ENCODE results near the gene FMO1.
"Not testable (repeated sequence)": the region's sequence is repeated elsewhere in the genome, so short reads cannot be mapped to it uniquely, and the experiment has no call there.

FMO1 gene

GRCh38 chr1:171267391-171267790 is 19.1 kb downstream of the FMO1 start:
- Mint-ChIP-seq H3K27ac (ENCODE audit: low read depth) (no peak overlapping the region), H3K36me3 (ENCODE audit: insufficient read depth) (no peaks in the 10 kb centered on the region), H3K27me3 (peaks cover 49% of the 10 kb centered on the region), H3K4me3 (no peak overlapping the region), H3K9me3 (no peaks in the 10 kb centered on the region), H3K4me1 (no peaks in the 10 kb centered on the region)
- ATAC-seq (replicated peaks; ENCODE audit: extremely low read depth, poor library complexity, severe bottlenecking) = no peak
- DNase-seq (ENCODE audit: low spot score in 2 of 2) = no peak

- Mint-ChIP-seq H3K9me3 (no peaks in the 10 kb centered on the region), H3K27me3 (peaks cover 60% of the 10 kb centered on the region), H3K27ac (ENCODE audit: low read depth) (no peak overlapping the region), H3K4me1 (no peaks in the 10 kb centered on the region), H3K4me3 (no peak overlapping the region), H3K36me3 (ENCODE audit: insufficient read depth) (no peaks in the 10 kb centered on the region)
- no peak for ATAC-seq (replicated peaks; ENCODE audit: extremely low read depth, poor library complexity, severe bottlenecking)
- no peak for DNase-seq (ENCODE audit: low spot score in 2 of 2)
These were observed 22.5 kb downstream of the FMO1 start for GRCh38 chr1:171270806-171271205.

- H3K27me3 Mint-ChIP-seq = peaks cover 51% of the 10 kb centered on the region
- ATAC-seq (replicated peaks; ENCODE audit: extremely low read depth, poor library complexity, severe bottlenecking) = no peak
These were observed 29.2 kb downstream of the FMO1 start for GRCh38 chr1:171277534-171277933.

GRCh38 chr1:171279234-171279633 is 30.9 kb downstream of the FMO1 start:
- H3K36me3 Mint-ChIP-seq (ENCODE audit: insufficient read depth) = no peaks in the 10 kb centered on the region
- H3K27me3 Mint-ChIP-seq = peaks cover 56% of the 10 kb centered on the region
- H3K27ac Mint-ChIP-seq (ENCODE audit: low read depth) = no peak overlapping the region
- no peak for DNase-seq (ENCODE audit: low spot score in 2 of 2)
- no peak overlapping the region for H3K4me3 Mint-ChIP-seq
- no peak for ATAC-seq (replicated peaks; ENCODE audit: extremely low read depth, poor library complexity, severe bottlenecking)
- no peaks in the 10 kb centered on the region for H3K4me1 Mint-ChIP-seq
- no peaks in the 10 kb centered on the region for H3K9me3 Mint-ChIP-seq

More at GRCh38 chr1:171277534-171277933, 29.2 kb downstream of the FMO1 start:
- Mint-ChIP-seq H3K4me1 (no peaks in the 10 kb centered on the region), H3K4me3 (no peak overlapping the region), H3K36me3 (ENCODE audit: insufficient read depth) (no peaks in the 10 kb centered on the region), H3K27ac (ENCODE audit: low read depth) (no peak overlapping the region), H3K9me3 (no peaks in the 10 kb centered on the region)
- DNase-seq (ENCODE audit: low spot score in 2 of 2) = no peak

GRCh38 chr1:171279678-171280077 is 31.4 kb downstream of the FMO1 start:
- no peak for DNase-seq (ENCODE audit: low spot score in 2 of 2)
- no peak for ATAC-seq (replicated peaks; ENCODE audit: extremely low read depth, poor library complexity, severe bottlenecking)
- H3K9me3 Mint-ChIP-seq = no peaks in the 10 kb centered on the region
- no peaks in the 10 kb centered on the region for H3K36me3 Mint-ChIP-seq (ENCODE audit: insufficient read depth)
- H3K4me1 Mint-ChIP-seq = no peaks in the 10 kb centered on the region
- no peak overlapping the region for H3K27ac Mint-ChIP-seq (ENCODE audit: low read depth)
- peaks cover 59% of the 10 kb centered on the region for H3K27me3 Mint-ChIP-seq
- no peak overlapping the region for H3K4me3 Mint-ChIP-seq

GRCh38 chr1:171280599-171280998 is 32.3 kb downstream of the FMO1 start:
- Mint-ChIP-seq H3K4me3 (no peak overlapping the region), H3K27me3 (peaks cover 66% of the 10 kb centered on the region), H3K36me3 (ENCODE audit: insufficient read depth) (no peaks in the 10 kb centered on the region), H3K4me1 (no peaks in the 10 kb centered on the region), H3K27ac (ENCODE audit: low read depth) (no peak overlapping the region), H3K9me3 (no peaks in the 10 kb centered on the region)
- no peak for ATAC-seq (replicated peaks; ENCODE audit: extremely low read depth, poor library complexity, severe bottlenecking)
- no peak for DNase-seq (ENCODE audit: low spot score in 2 of 2)

- ATAC-seq (replicated peaks; ENCODE audit: extremely low read depth, poor library complexity, severe bottlenecking) = no peak
- Mint-ChIP-seq H3K4me3 (no peak overlapping the region), H3K27ac (ENCODE audit: low read depth) (no peak overlapping the region), H3K27me3 (peaks cover 59% of the 10 kb centered on the region), H3K9me3 (no peaks in the 10 kb centered on the region), H3K4me1 (no peaks in the 10 kb centered on the region), H3K36me3 (ENCODE audit: insufficient read depth) (no peaks in the 10 kb centered on the region)
- no peak for DNase-seq (ENCODE audit: low spot score in 2 of 2)
These were observed 37.9 kb downstream of the FMO1 start for GRCh38 chr1:171286032-171286705.

- no peak for DNase-seq (ENCODE audit: low spot score in 2 of 2)
- Mint-ChIP-seq H3K27me3 (peaks cover 44% of the 10 kb centered on the region), H3K9me3 (no peaks in the 10 kb centered on the region), H3K36me3 (ENCODE audit: insufficient read depth) (no peaks in the 10 kb centered on the region), H3K27ac (ENCODE audit: low read depth) (no peak overlapping the region), H3K4me1 (no peaks in the 10 kb centered on the region), H3K4me3 (no peak overlapping the region)
- no peak for ATAC-seq (replicated peaks; ENCODE audit: extremely low read depth, poor library complexity, severe bottlenecking)
These were observed 42.3 kb downstream of the FMO1 start for GRCh38 chr1:171290621-171291020.

GRCh38 chr1:171292799-171293198 is 44.5 kb downstream of the FMO1 start:
- Mint-ChIP-seq H3K27me3 (peaks cover 55% of the 10 kb centered on the region), H3K9me3 (no peaks in the 10 kb centered on the region), H3K4me1 (no peaks in the 10 kb centered on the region), H3K4me3 (no peak overlapping the region), H3K27ac (ENCODE audit: low read depth) (no peak overlapping the region), H3K36me3 (ENCODE audit: insufficient read depth) (no peaks in the 10 kb centered on the region)
- DNase-seq (ENCODE audit: low spot score in 2 of 2) (no peak), ATAC-seq (replicated peaks; ENCODE audit: extremely low read depth, poor library complexity, severe bottlenecking) (no peak)

- Mint-ChIP-seq H3K9me3 (peaks cover 11% of the 10 kb centered on the region), H3K27me3 (peaks cover 45% of the 10 kb centered on the region)
- not testable (repeated sequence) for ATAC-seq (replicated peaks; ENCODE audit: extremely low read depth, poor library complexity, severe bottlenecking); DNase-seq (ENCODE audit: low spot score in 2 of 2); H3K4me1 Mint-ChIP-seq; H3K36me3 Mint-ChIP-seq (ENCODE audit: insufficient read depth); H3K27ac Mint-ChIP-seq (ENCODE audit: low read depth); H3K4me3 Mint-ChIP-seq
These were observed 47.1 kb downstream of the FMO1 start for GRCh38 chr1:171295383-171295782.

- Mint-ChIP-seq H3K27ac (ENCODE audit: low read depth) (no peak overlapping the region), H3K27me3 (peaks cover 47% of the 10 kb centered on the region), H3K9me3 (peaks cover 13% of the 10 kb centered on the region), H3K4me1 (no peaks in the 10 kb centered on the region), H3K4me3 (no peak overlapping the region), H3K36me3 (ENCODE audit: insufficient read depth) (no peaks in the 10 kb centered on the region)
- ATAC-seq (replicated peaks; ENCODE audit: extremely low read depth, poor library complexity, severe bottlenecking) = no peak
- DNase-seq (ENCODE audit: low spot score in 2 of 2) = no peak
These were observed 47.5 kb downstream of the FMO1 start for GRCh38 chr1:171295821-171296220.

GRCh38 chr1:171296897-171297296 is 48.6 kb downstream of the FMO1 start:
- no peaks in the 10 kb centered on the region for H3K4me1 Mint-ChIP-seq
- H3K27ac Mint-ChIP-seq (ENCODE audit: low read depth) = no peak overlapping the region
- peaks cover 16% of the 10 kb centered on the region for H3K9me3 Mint-ChIP-seq
- no peak overlapping the region for H3K4me3 Mint-ChIP-seq
- DNase-seq (ENCODE audit: low spot score in 2 of 2) (no peak), ATAC-seq (replicated peaks; ENCODE audit: extremely low read depth, poor library complexity, severe bottlenecking) (no peak)
- H3K27me3 Mint-ChIP-seq = peaks cover 57% of the 10 kb centered on the region
- H3K36me3 Mint-ChIP-seq (ENCODE audit: insufficient read depth) = no peaks in the 10 kb centered on the region

- Mint-ChIP-seq H3K9me3 (peaks cover 21% of the 10 kb centered on the region), H3K27ac (ENCODE audit: low read depth) (no peak overlapping the region), H3K4me3 (no peak overlapping the region), H3K4me1 (no peaks in the 10 kb centered on the region), H3K27me3 (peaks cover 75% of the 10 kb centered on the region), H3K36me3 (ENCODE audit: insufficient read depth) (no peaks in the 10 kb centered on the region)
- ATAC-seq (replicated peaks; ENCODE audit: extremely low read depth, poor library complexity, severe bottlenecking) = no peak
- DNase-seq (ENCODE audit: low spot score in 2 of 2) = no peak
These were observed 50.4 kb downstream of the FMO1 start for GRCh38 chr1:171298696-171299095.
